OCI-LY7 (cell line): ENCODE data around the gene HOXC4. TPM values are rescaled to one million over a fixed set of nuclear protein-coding genes. Genes with fewer than 3 reads are reported as not detected.
"Not testable (repeated sequence)": the region's sequence is repeated elsewhere in the genome, so short reads cannot be mapped to it uniquely, and the experiment has no call there.

ENCODE experiments used
- BruUV-seq: library from RNA; stranded (reverse); fragments of 400-500 nt; replicated peaks from 2 replicates; lab custom pipeline; 2021; lab: Mats Ljungman, UMichigan
- CTCF ChIA-PET: fragments of 300-600 bp; sonication (Branson Sonifier 250); formaldehyde crosslinking; loops from one replicate; lab custom pipeline; 2022; ENCODE audit warnings: antibody characterized with exemption; ENCODE audit not compliant: unreplicated experiment; lab: Charles Lee
- POLR2A ChIA-PET: fragments of 300-600 bp; sonication (Branson Sonifier 250); formaldehyde crosslinking; loops from one replicate; lab custom pipeline; 2022; ENCODE audit warnings: antibody characterized with exemption; lab: Charles Lee
- DNase-seq: peaks from one replicate; pipeline ENCODE4 v3.0.0-alpha.2; 2015; ENCODE audit warnings: low spot score
- H2AFZ ChIP-seq: fragments of 200-600 bp; sonication (generic), shearing (Covaris generic); 2 replicates; pipeline ENCODE4 v1.6.1; 2014; ENCODE audit warnings: mild to moderate bottlenecking, antibody characterized with exemption, low read length, moderate library complexity
- H3K27ac ChIP-seq: fragments of 200-600 bp; sonication (generic); 2 replicates; pipeline ENCODE4 v1.5.1; 2014; ENCODE audit warnings: mixed run types, low read depth, mild to moderate bottlenecking, moderate library complexity, low read length, inconsistent platforms; ENCODE audit not compliant: poor library complexity, severe bottlenecking
- H3K36me3 ChIP-seq: fragments of 200-600 bp; sonication (generic); 2 replicates; pipeline ENCODE4 v1.6.1; 2014; ENCODE audit warnings: mild to moderate bottlenecking, antibody characterized with exemption, low read length, moderate library complexity, mixed read lengths; ENCODE audit not compliant: insufficient read depth
- H3K4me1 ChIP-seq: fragments of 200-600 bp; sonication (generic); 2 replicates; pipeline ENCODE4 v1.5.1; 2014; ENCODE audit warnings: mild to moderate bottlenecking, low read length; ENCODE audit not compliant: insufficient read depth, poor library complexity, severe bottlenecking
- H3K4me2 ChIP-seq: fragments of 200-600 bp; sonication (generic); 2 replicates; pipeline ENCODE4 v1.6.1; 2014; ENCODE audit warnings: mild to moderate bottlenecking, low read length
- H3K4me3 ChIP-seq: fragments of 200-600 bp; sonication (generic); 2 replicates; pipeline ENCODE4 v1.5.1; 2014; ENCODE audit warnings: mild to moderate bottlenecking, low read depth, low read length; ENCODE audit not compliant: poor library complexity, severe bottlenecking
- H3K79me2 ChIP-seq: fragments of 200-600 bp; sonication (generic); 2 replicates; pipeline ENCODE4 v1.6.1; 2016; ENCODE audit warnings: low read depth, mild to moderate bottlenecking, low read length, moderate library complexity, mixed read lengths; ENCODE audit not compliant: insufficient read depth
- H3K9me2 ChIP-seq: fragments of 200-600 bp; sonication (generic); 2 replicates; pipeline ENCODE4 v1.6.1; 2016; ENCODE audit warnings: mild to moderate bottlenecking, low read length, mixed read lengths; ENCODE audit not compliant: insufficient read depth
- H3K9me3 ChIP-seq: fragments of 200-600 bp; sonication (generic); 2 replicates; pipeline ENCODE4 v1.6.1; 2014; ENCODE audit warnings: mild to moderate bottlenecking, mixed run types, low read length, mixed read lengths
- H4K20me1 ChIP-seq: fragments of 200-600 bp; sonication (generic); 2 replicates; pipeline ENCODE4 v1.6.1; 2014; ENCODE audit warnings: mild to moderate bottlenecking, antibody characterized with exemption, low read length, moderate library complexity, mixed read lengths; ENCODE audit not compliant: insufficient read depth
- intact Hi-C: fragments of 100-400 bp; cut with micrococcal nuclease; formaldehyde crosslinking; loops from one replicate; pipeline ENCODE4 v1.10.0; 2022; ENCODE audit not compliant: unreplicated experiment
- total RNA-seq, 2 experiments: library from RNA; depleted of rRNA in 1 of 2; stranded (reverse); fragments of >200 nt in 1 of 2; shearing (Covaris generic) in 1 of 2; gene quantifications; 2 replicates each; pipeline ENCODE4 v1.2.3, GENCODE V29; 2014 to 2022

HOXC4 gene
- total RNA-seq, 2 experiments from 2014 or later, result 7.1 to 20.0 TPM

DNA sequence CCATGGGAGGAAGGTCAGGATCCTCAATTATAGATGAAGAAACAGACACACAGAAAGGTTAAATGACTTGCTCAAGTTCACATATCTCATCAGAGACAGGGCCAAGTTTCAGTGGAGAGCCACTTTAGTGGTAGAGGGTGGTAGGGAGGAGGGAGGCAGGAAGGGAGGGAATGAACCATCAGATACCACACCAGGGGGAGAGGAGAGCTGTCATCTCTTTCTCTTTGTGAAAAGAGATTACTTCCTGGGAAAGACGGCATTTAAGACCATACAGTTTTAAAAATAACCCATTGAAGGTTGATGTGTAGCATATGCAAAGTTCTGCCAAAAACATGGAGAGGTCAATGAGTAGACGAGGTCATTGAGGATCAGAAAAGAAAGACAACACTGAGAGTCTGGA is 39.3 kb downstream of the HOXC4 start:
- BruUV-seq, CTCF ChIA-PET, DNase-seq, H3K9me3 ChIP-seq, H4K20me1 ChIP-seq, intact Hi-C loops, H3K9me2 ChIP-seq, POLR2A ChIA-PET, H3K79me2 ChIP-seq, H2AFZ ChIP-seq, H3K4me1 ChIP-seq, H3K4me2 ChIP-seq, H3K27ac ChIP-seq, H3K36me3 ChIP-seq, H3K4me3 ChIP-seq: not testable (repeated sequence)

DNA sequence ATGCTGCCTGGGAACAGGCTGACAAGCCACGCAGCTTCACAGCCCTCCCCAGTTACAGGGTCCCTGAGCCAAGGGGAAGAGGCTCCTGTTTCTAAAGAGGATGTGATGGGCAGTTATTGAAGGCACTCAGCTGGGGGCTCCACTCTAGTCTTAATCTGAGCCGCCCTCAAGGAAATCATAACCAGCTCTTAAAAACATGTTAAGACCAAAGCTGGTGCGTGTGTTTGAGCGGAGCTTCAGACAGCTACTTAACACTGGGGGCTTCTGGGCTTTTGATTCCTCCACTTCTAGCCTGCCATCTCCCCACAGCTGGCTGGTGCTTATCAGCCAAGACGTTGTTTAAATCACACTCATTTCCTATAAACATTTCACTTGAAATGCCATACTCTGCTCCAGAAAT is 42.3 kb downstream of the HOXC4 start:
- intact Hi-C loops, H3K27ac ChIP-seq, H3K4me2 ChIP-seq, DNase-seq, H2AFZ ChIP-seq, CTCF ChIA-PET, BruUV-seq, POLR2A ChIA-PET, H3K4me1 ChIP-seq, H3K9me2 ChIP-seq, H4K20me1 ChIP-seq, H3K36me3 ChIP-seq, H3K9me3 ChIP-seq, H3K79me2 ChIP-seq, H3K4me3 ChIP-seq: not testable (repeated sequence)

DNA sequence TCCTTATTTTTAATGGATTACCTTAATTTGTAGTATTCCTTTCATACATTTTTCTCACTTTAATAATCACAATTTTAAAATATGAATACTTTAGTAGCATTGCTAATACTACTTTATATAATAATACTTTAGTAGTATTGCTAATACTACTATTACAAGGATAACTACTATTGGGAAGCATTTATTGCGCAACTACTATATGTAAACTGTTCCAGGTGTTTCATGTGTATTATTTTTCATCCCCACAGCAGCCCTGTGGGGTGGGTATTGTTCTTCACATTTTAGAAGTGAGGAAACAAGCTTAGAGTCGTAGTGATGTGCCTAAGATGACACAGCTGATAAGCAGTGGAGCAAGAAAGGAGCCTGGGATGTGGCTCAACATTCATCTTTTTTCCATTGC is 45.0 kb downstream of the HOXC4 start:
- not testable (repeated sequence) for DNase-seq

DNA sequence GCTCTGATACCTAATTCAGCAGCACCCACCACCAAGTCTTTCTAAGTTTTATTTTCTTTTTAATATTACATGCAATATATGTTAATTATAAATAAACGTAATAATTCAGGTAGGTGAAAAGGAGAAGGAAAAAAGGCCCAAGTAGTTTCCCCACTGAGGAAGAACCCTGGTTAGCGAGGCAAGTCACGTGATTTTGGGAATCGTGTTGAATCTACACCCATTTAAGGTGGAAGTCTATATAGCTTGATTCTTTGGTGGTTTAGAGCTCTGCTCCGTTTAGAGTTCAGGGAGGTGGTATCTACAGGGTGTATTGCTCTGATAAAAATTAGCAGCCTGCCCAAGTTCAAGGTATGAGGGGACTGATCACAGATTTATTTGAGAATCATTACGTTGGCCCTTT is 47.0 kb downstream of the HOXC4 start:
- H3K27ac ChIP-seq, H3K4me2 ChIP-seq, POLR2A ChIA-PET, BruUV-seq, H3K4me3 ChIP-seq, H3K9me2 ChIP-seq, H3K9me3 ChIP-seq, H4K20me1 ChIP-seq, H3K4me1 ChIP-seq, H2AFZ ChIP-seq, H3K79me2 ChIP-seq, intact Hi-C loops, H3K36me3 ChIP-seq, DNase-seq, CTCF ChIA-PET: not testable (repeated sequence)

More for the DNA sequence above, 45.0 kb downstream of the HOXC4 start:
- H3K9me3 ChIP-seq, H3K9me2 ChIP-seq, CTCF ChIA-PET, H3K36me3 ChIP-seq, BruUV-seq, H3K4me2 ChIP-seq, H3K79me2 ChIP-seq, intact Hi-C loops, H3K4me1 ChIP-seq, POLR2A ChIA-PET, H4K20me1 ChIP-seq, H2AFZ ChIP-seq, H3K4me3 ChIP-seq, H3K27ac ChIP-seq: not testable (repeated sequence)

DNA sequence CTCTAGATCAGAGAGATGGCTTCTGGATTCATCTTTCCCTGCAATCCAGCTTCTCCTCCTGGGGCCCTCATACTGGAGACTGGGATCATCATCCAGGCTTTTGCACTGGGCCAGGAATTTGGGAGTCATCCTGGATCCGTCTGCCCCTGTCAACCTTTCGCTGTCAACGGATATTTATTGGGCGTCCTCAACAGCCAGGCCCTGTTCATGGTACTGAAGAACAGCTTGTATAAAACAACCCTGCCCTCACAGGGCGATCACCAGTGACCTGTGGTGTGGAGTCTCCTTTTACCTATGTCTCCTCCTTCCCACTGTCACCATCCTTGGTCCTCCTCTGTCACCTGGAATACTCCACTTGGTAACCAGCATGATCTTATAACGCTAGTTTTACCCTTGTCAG is 48.6 kb downstream of the HOXC4 start:
- H3K79me2 ChIP-seq, CTCF ChIA-PET, H3K4me2 ChIP-seq, DNase-seq, H3K9me3 ChIP-seq, H2AFZ ChIP-seq, POLR2A ChIA-PET, H3K4me3 ChIP-seq, H3K9me2 ChIP-seq, intact Hi-C loops, H3K4me1 ChIP-seq, H3K27ac ChIP-seq, H3K36me3 ChIP-seq, BruUV-seq, H4K20me1 ChIP-seq: not testable (repeated sequence)

DNA sequence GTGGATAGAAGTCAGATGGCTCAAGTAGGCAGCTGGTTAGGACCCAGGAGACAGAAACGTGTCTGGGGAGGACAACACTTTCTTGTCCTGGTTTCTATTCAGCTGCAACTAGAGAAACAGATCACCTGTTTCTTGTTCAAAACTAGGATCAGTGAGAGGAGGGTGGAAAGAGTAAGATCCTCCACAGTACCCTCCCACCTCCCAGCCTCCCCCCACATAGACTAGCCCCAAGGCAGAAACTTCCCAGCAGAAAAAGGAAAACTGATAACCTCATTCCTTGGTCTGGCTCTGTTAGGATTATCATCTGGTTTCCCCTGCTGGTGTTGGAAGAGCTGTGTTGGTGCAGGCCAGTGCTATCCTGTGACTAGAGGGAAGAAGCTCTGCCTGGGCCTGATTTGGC is 50.2 kb downstream of the HOXC4 start:
- H3K4me1 ChIP-seq, H3K4me3 ChIP-seq, H4K20me1 ChIP-seq, CTCF ChIA-PET, DNase-seq, intact Hi-C loops, H3K9me2 ChIP-seq, H3K4me2 ChIP-seq, H3K27ac ChIP-seq, H3K36me3 ChIP-seq, BruUV-seq, H3K9me3 ChIP-seq, H3K79me2 ChIP-seq, POLR2A ChIA-PET, H2AFZ ChIP-seq: not testable (repeated sequence)
